DMS 273 treated with DMSO at 0.1 percent for 48 hours (cell line): ENCODE data around the gene PPP1R1C.

Experiments
- DNase-seq: peaks from one replicate; lab custom pipeline; 2025; lab: John Stamatoyannopoulos, UW

The PPP1R1C gene

GRCh38 chr2:181972431-181973170 lies 13.1 kb upstream of the PPP1R1C start:
- no peak for DNase-seq

GRCh38 chr2:181973171-181973783 lies 12.4 kb upstream of the PPP1R1C start:
- no peak for DNase-seq

- DNase-seq: no peak
Measured at GRCh38 chr2:181977661-181978350, 7.8 kb upstream of the PPP1R1C start.

GRCh38 chr2:181978351-181979150 lies 7.1 kb upstream of the PPP1R1C start:
- no peak for DNase-seq

GRCh38 chr2:181984060-181984459 lies 1.6 kb upstream of the PPP1R1C start:
- DNase-seq: no peak

- no peak for DNase-seq
Measured at GRCh38 chr2:181984814-181985631, 630 bp upstream of the PPP1R1C start.

GRCh38 chr2:181988154-181988924 lies 2.7 kb downstream of the PPP1R1C start:
- DNase-seq: no peak

GRCh38 chr2:181989099-181989498 lies 3.4 kb downstream of the PPP1R1C start:
- no peak for DNase-seq

- DNase-seq: no peak
Measured at GRCh38 chr2:181991171-181991885, 5.7 kb downstream of the PPP1R1C start.

GRCh38 chr2:181992776-181993175 lies 7.1 kb downstream of the PPP1R1C start:
- DNase-seq: no peak

GRCh38 chr2:181995289-181995688 lies 9.6 kb downstream of the PPP1R1C start:
- DNase-seq: no peak

GRCh38 chr2:181998041-181998835 lies 12.6 kb downstream of the PPP1R1C start:
- DNase-seq: no peak

GRCh38 chr2:181998891-181999654 lies 13.4 kb downstream of the PPP1R1C start:
- no peak for DNase-seq

GRCh38 chr2:181999911-182000310 lies 14.3 kb downstream of the PPP1R1C start:
- no peak for DNase-seq

- DNase-seq: no peak
Measured at GRCh38 chr2:182004945-182005520, 19.4 kb downstream of the PPP1R1C start.

GRCh38 chr2:182006595-182007341 lies 21.1 kb downstream of the PPP1R1C start:
- DNase-seq: no peak

- DNase-seq: no peak
Measured at GRCh38 chr2:182014284-182014683, 28.6 kb downstream of the PPP1R1C start.
